Measurements from ENCODE around the gene MSANTD1.

DNA sequence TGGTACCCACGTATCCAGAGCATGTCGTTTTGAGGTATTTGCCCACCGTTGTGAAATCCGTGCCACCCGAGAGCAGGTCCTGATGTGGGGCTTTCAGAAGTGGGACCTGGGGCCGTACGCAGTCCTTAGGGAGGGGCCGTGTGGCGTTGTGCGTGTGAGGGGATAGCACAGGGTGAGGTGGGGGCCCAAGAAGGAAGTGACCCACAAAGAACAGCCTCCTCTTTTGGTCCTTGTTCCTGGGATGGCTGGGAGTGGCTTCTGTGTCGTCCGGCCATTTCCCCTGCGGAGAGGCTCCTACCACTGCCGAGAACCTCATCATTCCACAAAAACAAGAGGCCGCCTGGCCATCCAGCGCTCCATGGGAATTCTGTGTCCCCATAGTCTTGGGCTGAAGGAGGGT, 17.0 kb upstream of the MSANTD1 start:
- no peak for TF ChIP-seq CTCF (conservative IDR thresholded peaks at IDR 0.05)
- no peak for TF ChIP-seq ZFX (IDR thresholded peaks at IDR 0.05)

Data from C4-2B (cell line).